Upper lobe of left lung (tissue), 4 donors: ENCODE data around the gene CPNE5.

Experiments
- CTCF ChIP-seq, 6 experiments: fragments of 450-650 bp in 4 of 6; fragments of 200-600 bp in 2 of 6; sonication (generic) in 2 of 6; IDR thresholded peaks; one replicate each; pipeline ENCODE4 v1.5.1; 2016 to 2019; ENCODE audit warnings: antibody characterized with exemption in 6 of 6
- EP300 ChIP-seq, 4 donors: sonication (generic); formaldehyde crosslinking; IDR thresholded peaks; one replicate each; pipeline ENCODE4 v1.5.1; 2017; ENCODE audit warnings: antibody characterized with exemption in 4 of 4, control low read depth in 2 of 4
- POLR2A ChIP-seq, 4 donors: fragments of 450-650 bp; IDR thresholded peaks; one replicate each; pipeline ENCODE4 v1.5.1; 2016 to 2017; ENCODE audit warnings: antibody characterized with exemption in 4 of 4, mild to moderate bottlenecking in 2 of 4
- POLR2AphosphoS5 ChIP-seq, 2 donors: sonication (generic); formaldehyde crosslinking; IDR thresholded peaks; one replicate each; pipeline ENCODE4 v1.5.1; 2017; ENCODE audit warnings: antibody characterized with exemption in 2 of 2

- no peak for TF ChIP-seq POLR2AphosphoS5 (IDR thresholded peaks at IDR 0.05)
- no peak for TF ChIP-seq CTCF (IDR thresholded peaks at IDR 0.05)
- TF ChIP-seq POLR2A (IDR thresholded peaks at IDR 0.05): no peak
- no peak for TF ChIP-seq EP300 (IDR thresholded peaks at IDR 0.05)
Observed at GRCh38 chr6:36855750-36856149, 16.5 kb upstream of the CPNE5 start.
